Fibroblast of mammary gland (primary cell): Measurements from ENCODE around the gene SCN7A.

Experiments used
- DNase-seq: peaks from one replicate; pipeline ENCODE4 v3.0.0-alpha.2; 2010; ENCODE audit warnings: low read depth
- H3K4me3 ChIP-seq: 2 replicates; pipeline ENCODE4 v1.5.1; 2011; ENCODE audit warnings: low read depth, mild to moderate bottlenecking, low read length, moderate library complexity; ENCODE audit not compliant: control insufficient read depth
- CTCF ChIP-seq: conservative IDR thresholded peaks from 2 replicates; pipeline ENCODE4 v1.5.1; 2011; ENCODE audit warnings: low read depth, low read length, inconsistent platforms; ENCODE audit not compliant: control insufficient read depth, insufficient read depth

Gene SCN7A

GRCh38 chr2:166357068-166357949 is 136.7 kb downstream of the SCN7A start:
- DNase-seq: no peak
- no peak overlapping the region for H3K4me3 ChIP-seq
- no peak for TF ChIP-seq CTCF
